Neural cell (in vitro differentiated cells): ENCODE measurements around the gene PEAR1.

Experiments used
- CTCF ChIP-seq: fragments of 450-650 bp; IDR thresholded peaks from 2 replicates; pipeline ENCODE4 v1.5.1; 2014; ENCODE audit warnings: antibody characterized with exemption, mild to moderate bottlenecking, moderate library complexity; ENCODE audit not compliant: poor library complexity, severe bottlenecking
- EZH2 ChIP-seq: fragments of 200-600, 300-800 bp; shearing (Covaris generic), sonication (generic); IDR thresholded peaks from 2 replicates; pipeline ENCODE4 v1.6.1; 2014; ENCODE audit warnings: antibody characterized with exemption, low read length, borderline replicate concordance, mild to moderate bottlenecking; ENCODE audit not compliant: insufficient read depth, poor library complexity, severe bottlenecking
- POLR2AphosphoS5 ChIP-seq: IDR thresholded peaks from 2 replicates; pipeline ENCODE4 v1.6.1; 2012
- REST ChIP-seq: IDR thresholded peaks from 2 replicates; pipeline ENCODE4 v1.6.1; 2012; ENCODE audit warnings: borderline replicate concordance
- SMC3 ChIP-seq: fragments of 450-650 bp; conservative IDR thresholded peaks from 2 replicates; pipeline ENCODE4 v1.6.1; 2014; ENCODE audit warnings: antibody characterized with exemption, mild to moderate bottlenecking, moderate library complexity; ENCODE audit not compliant: poor library complexity

GRCh38 chr1:156862997-156863599 lies 30.4 kb upstream of the PEAR1 start:
- TF ChIP-seq POLR2AphosphoS5: no peak
- TF ChIP-seq REST: no peak
- no peak for TF ChIP-seq CTCF
- TF ChIP-seq EZH2: no peak
- TF ChIP-seq SMC3: no peak
